Glomerular endothelial cell (primary cell): Measurements from ENCODE around the gene KICS2. TPM values are rescaled to one million over a fixed set of nuclear protein-coding genes. Genes with fewer than 3 reads are reported as not detected.

Source experiments
- DNase-seq: peaks from one replicate; pipeline ENCODE4 v3.0.0-alpha.2; 2011; ENCODE audit warnings: low read depth, low spot score; ENCODE audit errors: extremely low read depth
- total RNA-seq: library from RNA; depleted of rRNA; stranded (reverse); fragments of >200 nt; gene quantifications from 2 replicates; pipeline ENCODE4 v1.2.3, GENCODE V29; 2015

KICS2 gene
- total RNA-seq, 1 donor from 2014 or later, result 5.9 TPM

DNA sequence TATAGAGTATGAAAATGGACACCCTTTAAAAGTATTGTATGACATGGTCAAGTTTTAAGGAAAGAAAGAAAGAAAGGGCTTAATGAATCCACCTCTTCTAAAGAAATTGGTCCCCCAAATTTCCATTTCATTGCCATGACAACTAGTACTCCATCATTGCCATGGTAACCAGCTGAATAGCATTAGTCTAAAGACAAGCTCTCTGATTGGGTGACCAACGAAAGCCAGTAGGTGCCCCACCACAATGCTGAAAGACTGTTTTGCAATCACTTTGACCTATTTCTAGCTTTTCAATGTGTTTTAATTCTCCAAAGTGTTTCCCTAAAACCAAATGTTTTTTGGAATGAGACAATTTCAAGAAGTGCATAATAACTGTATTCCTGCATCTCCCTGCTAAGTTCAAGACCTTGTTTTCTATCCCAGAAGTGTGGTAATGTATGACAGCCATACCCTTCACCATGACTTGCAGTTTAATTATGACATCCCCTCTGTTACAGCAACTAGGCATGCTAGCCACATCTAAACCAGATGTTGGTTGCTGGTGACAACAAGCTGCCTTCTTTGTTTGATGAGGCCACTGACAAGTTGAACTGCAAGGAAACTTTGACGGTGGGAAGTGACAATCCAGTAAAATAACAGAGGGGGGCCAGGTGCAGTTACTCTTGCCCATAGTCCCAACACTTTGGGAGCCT, 46.7 kb downstream of the KICS2 start:
- no peak for DNase-seq

DNA sequence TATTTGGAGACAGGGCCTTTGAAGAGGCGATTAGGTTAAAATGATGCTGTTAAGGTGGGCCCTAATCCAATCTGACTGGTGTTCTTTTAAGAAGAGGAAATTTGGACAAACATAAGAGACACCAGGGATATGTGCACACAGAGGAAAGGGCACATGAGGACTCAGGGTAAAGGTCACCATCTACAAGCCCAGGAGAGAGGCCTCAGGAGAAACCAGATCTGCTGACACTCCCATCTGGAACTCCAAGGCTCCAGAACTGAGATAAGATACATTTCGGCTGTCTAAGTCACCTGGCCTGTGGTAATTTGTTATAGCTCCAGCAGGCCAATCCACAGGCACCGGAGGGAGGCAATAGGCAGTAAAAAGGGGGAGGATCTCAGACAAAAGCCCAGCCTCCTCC, 48.6 kb downstream of the KICS2 start:
- no peak for DNase-seq

Other genes starting within 250 kb of the KICS2 start
- gene C12orf56, start 168.5 kb upstream of the KICS2 start, total RNA-seq, result not detected in 2 replicates
- 39.3 and 52.2 TPM in 2 replicates for gene XPOT, start 182.1 kb upstream of the KICS2 start, total RNA-seq
- gene TBK1, start 229.8 kb upstream of the KICS2 start, total RNA-seq, result 22.3 and 35.2 TPM in 2 replicates